Measurements from ENCODE around the gene TIAL1. TPM values are rescaled to one million over a fixed set of nuclear protein-coding genes. Genes with fewer than 3 reads are reported as not detected.

The TIAL1 gene
- total RNA-seq, 3 donors from 2014 or later (not counting 1 experiment from before 2014, with no cell fraction given): 195 to 227 (median 213) TPM

- intact Hi-C loops (cut with micrococcal nuclease): loop anchor here (5.0 to 10.0 kb wide), 2 partner anchors 129 to 844 kb away; partner anchors contain the start of genes CACUL1 and INPP5F
- no peak for TF ChIP-seq CTCF (IDR thresholded peaks at IDR 0.05)
- no peaks in the 10 kb centered on the region for H3K27me3 ChIP-seq (ENCODE audit: control insufficient read depth, insufficient read depth, low read length)
- H3K4me1 Mint-ChIP-seq: peaks cover 39 to 40% of the 10 kb centered on the region in 2 donors
- peaks cover 17% of the 10 kb centered on the region for H3K4me1 ChIP-seq (ENCODE audit: control insufficient read depth, insufficient read depth, low read length)
- peaks cover 6% of the 10 kb centered on the region for H3K36me3 ChIP-seq (ENCODE audit: control insufficient read depth, insufficient read depth, low read length)
- DNase-seq: no peak
- H3K27me3 Mint-ChIP-seq (ENCODE audit: low read depth in 2 of 2): peaks cover 0 to 3% of the 10 kb centered on the region in 2 donors
- H3K4me3 Mint-ChIP-seq: peak overlapping the region; percentile 61
- H3K4me3 ChIP-seq (ENCODE audit: low read length): no peak overlapping the region
- no peaks in the 10 kb centered on the region for H3K9me3 ChIP-seq (ENCODE audit: control insufficient read depth, insufficient read depth, low read length)
- no peaks in the 10 kb centered on the region for H3K36me3 Mint-ChIP-seq
- H3K27ac Mint-ChIP-seq: peak overlapping the region in 1 of 2 donors; percentile 45
- no peak overlapping the region for H3K27ac ChIP-seq (ENCODE audit: low read length)
- WGBS (ENCODE audit: insufficient coverage): 99% methylated on average over 7 of the region's 7 CpGs
- no peaks in the 10 kb centered on the region for H3K9me3 Mint-ChIP-seq
- no peak for ATAC-seq
These were observed 1.6 kb upstream of the TIAL1 start for GRCh38 chr10:119598397-119598796.

GRCh38 chr10:119597405-119598186, 832 bp upstream of the TIAL1 start:
- Mint-ChIP-seq H3K36me3 (no peaks in the 10 kb centered on the region), H3K4me3 (peak overlapping the region; percentile 99), H3K27me3 (ENCODE audit: low read depth in 2 of 2) (no peaks in the 10 kb centered on the region), H3K27ac (peak overlapping the region; percentile 92 to 99), H3K9me3 (no peaks in the 10 kb centered on the region), H3K4me1 (peaks cover 47 to 48% of the 10 kb centered on the region in 2 donors)
- intact Hi-C loops (cut with micrococcal nuclease): loop anchor here (2.0 to 10.0 kb wide), 3 partner anchors 130 to 843 kb away; partner anchors contain the start of genes CACUL1, INPP5F and MCMBP
- Histone ChIP-seq H3K36me3 (ENCODE audit: control insufficient read depth, insufficient read depth, low read length) (peaks cover 6% of the 10 kb centered on the region), H3K4me1 (ENCODE audit: control insufficient read depth, insufficient read depth, low read length) (peaks cover 17% of the 10 kb centered on the region), H3K27me3 (ENCODE audit: control insufficient read depth, insufficient read depth, low read length) (no peaks in the 10 kb centered on the region), H3K27ac (ENCODE audit: low read length) (peak overlapping the region; percentile 88), H3K4me3 (ENCODE audit: low read length) (peak overlapping the region; percentile 81), H3K9me3 (ENCODE audit: control insufficient read depth, insufficient read depth, low read length) (no peaks in the 10 kb centered on the region)
- ATAC-seq (no peak), DNase-seq (peak in 1 of 2 donors; percentile 26)
- WGBS (ENCODE audit: insufficient coverage): 50% methylated on average over 19 of the region's 21 CpGs
- no peak for TF ChIP-seq CTCF (IDR thresholded peaks at IDR 0.05)

- peak; percentile 45 to 66 for DNase-seq
- Mint-ChIP-seq H3K4me1 (peaks cover 59 to 61% of the 10 kb centered on the region in 2 donors), H3K27me3 (ENCODE audit: low read depth in 2 of 2) (no peaks in the 10 kb centered on the region), H3K27ac (peak overlapping the region; percentile 92 to 99), H3K36me3 (no peaks in the 10 kb centered on the region), H3K4me3 (peak overlapping the region; percentile 99), H3K9me3 (no peaks in the 10 kb centered on the region)
- Histone ChIP-seq H3K27me3 (ENCODE audit: control insufficient read depth, insufficient read depth, low read length) (no peaks in the 10 kb centered on the region), H3K9me3 (ENCODE audit: control insufficient read depth, insufficient read depth, low read length) (no peaks in the 10 kb centered on the region), H3K4me1 (ENCODE audit: control insufficient read depth, insufficient read depth, low read length) (peaks cover 17% of the 10 kb centered on the region), H3K4me3 (ENCODE audit: low read length) (peak overlapping the region; percentile 81), H3K27ac (ENCODE audit: low read length) (peak overlapping the region; percentile 88), H3K36me3 (ENCODE audit: control insufficient read depth, insufficient read depth, low read length) (peaks cover 6% of the 10 kb centered on the region)
- WGBS (ENCODE audit: insufficient coverage): under 1% methylated on average over 38 of the region's 50 CpGs
- intact Hi-C loops (cut with micrococcal nuclease): loop anchor here (1.0 to 10.0 kb wide), 4 partner anchors 54 to 841 kb away; partner anchors contain the start of genes CACUL1, INPP5F and MCMBP
- TF ChIP-seq CTCF (IDR thresholded peaks at IDR 0.05): no peak
- peak; percentile 16 to 40 (median 29) for ATAC-seq
These were observed 868 bp downstream of the TIAL1 start for GRCh38 chr10:119595676-119596515.

Data from natural killer cell (primary cell).